Measurements from ENCODE around the gene DOCK1. TPM values are rescaled to one million over a fixed set of nuclear protein-coding genes. Genes with fewer than 3 reads are reported as not detected.

DOCK1 gene
- total and polyA plus RNA-seq, 2 donors from 2014 or later, result 15.8 to 81.7 TPM

DNA sequence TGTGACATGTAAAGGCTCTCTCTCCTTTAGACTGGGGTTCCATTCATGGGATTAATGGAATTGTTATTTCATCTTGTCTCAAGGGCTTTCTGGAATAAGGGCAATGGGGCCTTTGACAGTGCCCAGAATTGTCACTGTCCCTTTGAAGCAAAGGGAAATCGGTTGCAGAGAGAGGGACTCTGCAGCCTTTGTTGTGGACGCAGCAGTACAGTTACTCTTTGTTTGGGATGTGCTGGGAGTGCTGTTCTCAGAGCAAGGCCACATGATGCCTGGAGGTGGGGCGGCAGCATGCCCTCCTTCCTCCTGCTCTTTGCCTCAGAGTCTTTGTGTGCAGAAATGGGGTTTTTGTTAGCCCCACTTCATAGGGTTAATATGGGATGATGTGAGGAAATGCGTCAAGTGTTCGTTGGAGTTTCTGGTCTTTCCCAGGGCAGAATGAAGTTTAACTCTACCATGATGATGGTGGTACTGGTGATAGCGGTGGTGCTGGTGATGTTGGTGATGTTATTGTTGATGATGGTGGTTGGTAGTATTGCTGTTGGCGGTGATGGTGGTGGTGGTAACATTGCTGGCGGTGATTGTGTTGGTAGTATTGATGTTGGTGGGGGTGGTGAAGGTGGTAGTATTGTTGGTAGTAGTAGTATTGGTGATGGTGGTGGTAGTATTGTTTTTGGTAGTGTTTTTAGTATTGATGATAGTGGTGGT, 45.3 kb downstream of the DOCK1 start:
- Histone ChIP-seq H3K36me3 (ENCODE audit: control insufficient read depth in 2 of 3, insufficient read depth in 3 of 3, low read length in 3 of 3) (no peaks in the 10 kb centered on the region), H3K4me1 (ENCODE audit: control insufficient read depth in 2 of 3, insufficient read depth in 2 of 3, low read depth in 1 of 3, low read length in 3 of 3) (peaks cover 0 to 2% (median 0%) of the 10 kb centered on the region in 3 donors), H3K27ac (ENCODE audit: low read depth in 2 of 2, low read length in 2 of 2) (no peak overlapping the region), H3K9me3 (ENCODE audit: control insufficient read depth in 2 of 3, insufficient read depth in 1 of 3, low read length in 3 of 3) (peaks cover 0 to 4% (median 0%) of the 10 kb centered on the region in 3 donors), H3K9ac (ENCODE audit: low read length in 3 of 3) (no peak overlapping the region), H3K4me3 (ENCODE audit: low read length in 3 of 3) (no peak overlapping the region), H3K27me3 (ENCODE audit: control insufficient read depth, insufficient read depth, low read length) (no peaks in the 10 kb centered on the region)
- intact Hi-C loops (cut with DNase I), result no loop called here
- TF ChIP-seq, protein P1, sequence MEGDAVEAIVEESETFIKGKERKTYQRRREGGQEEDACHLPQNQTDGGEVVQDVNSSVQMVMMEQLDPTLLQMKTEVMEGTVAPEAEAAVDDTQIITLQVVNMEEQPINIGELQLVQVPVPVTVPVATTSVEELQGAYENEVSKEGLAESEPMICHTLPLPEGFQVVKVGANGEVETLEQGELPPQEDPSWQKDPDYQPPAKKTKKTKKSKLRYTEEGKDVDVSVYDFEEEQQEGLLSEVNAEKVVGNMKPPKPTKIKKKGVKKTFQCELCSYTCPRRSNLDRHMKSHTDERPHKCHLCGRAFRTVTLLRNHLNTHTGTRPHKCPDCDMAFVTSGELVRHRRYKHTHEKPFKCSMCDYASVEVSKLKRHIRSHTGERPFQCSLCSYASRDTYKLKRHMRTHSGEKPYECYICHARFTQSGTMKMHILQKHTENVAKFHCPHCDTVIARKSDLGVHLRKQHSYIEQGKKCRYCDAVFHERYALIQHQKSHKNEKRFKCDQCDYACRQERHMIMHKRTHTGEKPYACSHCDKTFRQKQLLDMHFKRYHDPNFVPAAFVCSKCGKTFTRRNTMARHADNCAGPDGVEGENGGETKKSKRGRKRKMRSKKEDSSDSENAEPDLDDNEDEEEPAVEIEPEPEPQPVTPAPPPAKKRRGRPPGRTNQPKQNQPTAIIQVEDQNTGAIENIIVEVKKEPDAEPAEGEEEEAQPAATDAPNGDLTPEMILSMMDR (IDR thresholded peaks at IDR 0.05; ENCODE audit: borderline replicate concordance, extremely low read depth, insufficient read depth), result no peak
- DNase-seq (no peak), FAIRE-seq (no peak)

DNA sequence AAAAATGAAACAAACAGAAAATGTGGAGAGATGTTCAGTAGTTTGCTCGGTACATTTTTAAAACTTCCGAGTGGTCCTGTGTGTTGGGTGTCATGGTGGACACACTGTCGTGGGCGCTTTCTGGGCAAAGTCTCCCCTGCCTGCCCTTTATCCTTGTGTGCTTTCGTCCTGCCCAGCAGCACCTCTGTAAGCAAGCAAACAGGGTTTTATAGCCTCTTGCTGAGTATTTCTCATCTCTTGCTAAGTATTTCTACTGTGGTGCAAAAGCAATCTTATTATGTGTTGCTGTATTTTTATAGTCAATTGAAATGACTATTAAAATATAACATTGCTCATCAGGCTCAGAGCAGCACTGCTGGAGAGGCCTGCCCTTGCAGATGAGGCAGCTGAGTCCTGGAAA, 48.7 kb downstream of the DOCK1 start:
- H3K9ac ChIP-seq (ENCODE audit: low read length in 3 of 3), result no peak overlapping the region
- intact Hi-C loops (cut with DNase I), result no loop called here
- no peak for DNase-seq
- H3K4me1 ChIP-seq (ENCODE audit: control insufficient read depth in 2 of 3, insufficient read depth in 2 of 3, low read depth in 1 of 3, low read length in 3 of 3), result peaks cover 0 to 10% (median 0%) of the 10 kb centered on the region in 3 donors
- peaks cover 0 to 4% (median 0%) of the 10 kb centered on the region in 3 donors for H3K9me3 ChIP-seq (ENCODE audit: control insufficient read depth in 2 of 3, insufficient read depth in 1 of 3, low read length in 3 of 3)
- no peaks in the 10 kb centered on the region for H3K36me3 ChIP-seq (ENCODE audit: control insufficient read depth in 2 of 3, insufficient read depth in 3 of 3, low read length in 3 of 3)
- no peak overlapping the region for H3K4me3 ChIP-seq (ENCODE audit: low read length in 3 of 3)
- H3K27me3 ChIP-seq (ENCODE audit: control insufficient read depth, insufficient read depth, low read length), result no peaks in the 10 kb centered on the region
- no peak overlapping the region for H3K27ac ChIP-seq (ENCODE audit: low read depth in 2 of 2, low read length in 2 of 2)
- FAIRE-seq, result no peak
- TF ChIP-seq, protein P1 (IDR thresholded peaks at IDR 0.05; ENCODE audit: borderline replicate concordance, extremely low read depth, insufficient read depth), result no peak

DNA sequence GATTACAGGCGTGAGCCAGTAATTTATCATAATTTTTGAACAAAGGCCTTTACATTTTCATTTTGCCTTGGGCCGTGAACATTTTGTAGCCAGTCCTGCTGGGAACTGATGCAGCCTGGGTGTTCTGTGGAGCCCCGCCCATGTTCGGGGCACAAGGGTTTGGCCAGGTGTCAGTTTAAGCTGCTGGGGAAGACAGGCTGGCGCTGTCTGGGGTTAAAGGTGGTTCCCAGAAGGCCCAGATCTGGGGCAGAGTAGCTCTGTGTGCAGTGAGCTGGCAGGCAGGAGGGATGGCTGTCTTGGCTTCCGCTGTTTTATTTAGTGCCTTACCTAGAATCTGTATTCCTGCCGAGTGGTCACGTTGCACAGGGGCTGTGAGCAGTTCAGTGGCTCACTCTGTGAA, 50.2 kb downstream of the DOCK1 start:
- Histone ChIP-seq H3K4me3 (ENCODE audit: low read length in 3 of 3) (no peak overlapping the region), H3K9me3 (ENCODE audit: control insufficient read depth in 2 of 3, insufficient read depth in 1 of 3, low read length in 3 of 3) (peaks cover 0 to 4% (median 0%) of the 10 kb centered on the region in 3 donors), H3K4me1 (ENCODE audit: control insufficient read depth in 2 of 3, insufficient read depth in 2 of 3, low read depth in 1 of 3, low read length in 3 of 3) (peaks cover 0 to 8% (median 0%) of the 10 kb centered on the region in 3 donors), H3K27me3 (ENCODE audit: control insufficient read depth, insufficient read depth, low read length) (no peaks in the 10 kb centered on the region), H3K9ac (ENCODE audit: low read length in 3 of 3) (no peak overlapping the region), H3K36me3 (ENCODE audit: control insufficient read depth in 2 of 3, insufficient read depth in 3 of 3, low read length in 3 of 3) (no peaks in the 10 kb centered on the region), H3K27ac (ENCODE audit: low read depth in 2 of 2, low read length in 2 of 2) (no peak overlapping the region)
- intact Hi-C loops (cut with DNase I), result no loop called here
- FAIRE-seq (no peak), DNase-seq (no peak)
- TF ChIP-seq, protein P1 (IDR thresholded peaks at IDR 0.05; ENCODE audit: borderline replicate concordance, extremely low read depth, insufficient read depth), result no peak
